ENCODE data around the gene EPHB6. TPM values are rescaled to one million over a fixed set of nuclear protein-coding genes. Genes with fewer than 3 reads are reported as not detected.

EPHB6 gene
- total and polyA plus RNA-seq, 10 of the 15 experiments (the other 5 are each of a cell fraction or from before 2014, with no cell fraction given) = 0.06 to 1.3 (median 0.37) TPM; not detected in 2

DNA sequence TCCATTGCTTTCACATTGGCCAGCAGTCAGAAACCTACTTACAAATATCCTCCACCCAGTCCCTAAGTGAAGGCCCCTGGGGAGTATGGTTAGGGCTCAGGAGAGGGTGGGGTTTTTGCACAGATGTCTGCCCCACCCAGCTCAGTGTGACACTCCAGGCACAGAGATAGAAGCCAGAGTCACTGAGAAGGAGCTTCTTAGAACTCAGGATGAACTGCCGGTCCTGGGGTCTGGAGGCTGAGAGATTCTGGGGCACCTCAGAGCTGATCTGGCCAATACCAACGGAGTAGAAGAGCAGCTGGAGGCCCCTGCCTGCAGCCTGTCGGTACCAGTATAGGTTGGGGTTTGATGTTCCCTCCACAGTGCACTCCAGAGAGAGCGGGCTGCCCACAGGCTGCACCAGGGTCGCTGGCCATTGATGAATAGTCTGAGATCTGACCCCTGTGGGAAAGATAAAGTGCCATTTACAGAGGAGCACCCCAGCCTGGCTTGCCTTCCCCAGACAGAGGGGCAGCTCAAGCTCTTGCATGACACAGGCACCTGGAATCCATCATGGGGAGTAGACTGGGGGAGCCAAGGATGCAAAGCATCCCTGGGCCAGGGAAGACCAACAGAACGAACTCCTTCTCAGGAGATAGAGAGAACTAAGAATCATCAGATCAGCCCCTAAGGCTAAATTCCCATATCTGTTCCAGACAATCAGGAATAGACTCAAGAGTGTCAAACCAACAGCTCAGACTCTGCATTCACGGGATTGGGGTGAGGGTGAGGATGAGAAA is 42.2 kb upstream of the EPHB6 start:
- H3K9me3 ChIP-seq (replicated peaks; ENCODE audit: control insufficient read depth, insufficient read depth, low read length) = no peaks in the 10 kb centered on the region
- no peak for DNase-seq (ENCODE audit: low read depth, low spot score)
- ChIA-PET CTCF (interaction anchor here (0.9 to 28.6 kb wide), 26 partner anchors 8 to 255 kb away, joined by 3 to 1055 read pairs (median 8); partner anchors contain the start of gene PRSS2), RAD21 (ENCODE audit: unreplicated experiment) (interaction anchor here (0.7 to 13.5 kb wide), 29 partner anchors 9 to 227 kb away, joined by 3 to 813 read pairs (median 6); partner anchors contain the start of gene PRSS2), POLR2A (interaction anchor here (1.1 to 15.3 kb wide), 7 partner anchors 9 to 104 kb away, joined by 3 to 325 read pairs (median 7); partner anchors contain the start of gene PRSS2), SMC1A (ENCODE audit: uncharacterized antibody, unreplicated experiment) (interaction anchor here (0.6 to 12.9 kb wide), 31 partner anchors 7 to 232 kb away, joined by 3 to 786 read pairs (median 4); partner anchors contain the start of genes EPHB6 and PRSS2)
- H3K4me1 ChIP-seq (ENCODE audit: control insufficient read depth, insufficient read depth, low read length) = peaks cover 32% of the 10 kb centered on the region
- in situ Hi-C loops (cut with MboI) = loop anchor here (5.0 kb wide), 2 partner anchors 140 to 180 kb away; no protein-coding TSS in a partner anchor
- ATAC-seq = peak; percentile 5; the same call in 2 of the 3 replicates
- no peaks in the 10 kb centered on the region for H3K27me3 ChIP-seq (replicated peaks in 1 of 2; ENCODE audit: control insufficient read depth in 2 of 2, insufficient read depth in 2 of 2, low read length in 1 of 2)
- FAIRE-seq = no peak
- 24% methylated on average over 7 of the region's 7 CpGs for WGBS (ENCODE audit: insufficient coverage, insufficient replicate concordance, low lambda C conversion rate, missing lambda C conversion rate)
- H3K9ac ChIP-seq (ENCODE audit: control insufficient read depth, insufficient read depth, low read length) = no peak overlapping the region
- no peak overlapping the region for H3K4me2 ChIP-seq (ENCODE audit: control insufficient read depth, insufficient read depth)
- intact Hi-C loops (cut with micrococcal nuclease; ENCODE audit: unreplicated experiment) = no loop called here
- no peak overlapping the region for H2AFZ ChIP-seq (ENCODE audit: control insufficient read depth, low read depth, low read length)
- H3K79me2 ChIP-seq (ENCODE audit: control insufficient read depth, insufficient read depth, low read length) = no peaks in the 10 kb centered on the region
- no peak overlapping the region for H3K27ac ChIP-seq (ENCODE audit: control insufficient read depth, insufficient read depth)
- H3K36me3 ChIP-seq (ENCODE audit: control insufficient read depth in 2 of 2, insufficient read depth in 2 of 2, low read length in 1 of 2) = no peaks in the 10 kb centered on the region
- no TSS peak for BruUV-seq (replicated peaks)
- no peak overlapping the region for H3K4me3 ChIP-seq
- TF ChIP-seq YBX1 (IDR thresholded peaks at IDR 0.05) = no peak
- TF ChIP-seq NBN (IDR thresholded peaks at IDR 0.05) = no peak
- TF ChIP-seq NFYB (IDR thresholded peaks at IDR 0.05; ENCODE audit: insufficient read depth, low read depth, low read length) = no peak
- TF ChIP-seq, protein P1, sequence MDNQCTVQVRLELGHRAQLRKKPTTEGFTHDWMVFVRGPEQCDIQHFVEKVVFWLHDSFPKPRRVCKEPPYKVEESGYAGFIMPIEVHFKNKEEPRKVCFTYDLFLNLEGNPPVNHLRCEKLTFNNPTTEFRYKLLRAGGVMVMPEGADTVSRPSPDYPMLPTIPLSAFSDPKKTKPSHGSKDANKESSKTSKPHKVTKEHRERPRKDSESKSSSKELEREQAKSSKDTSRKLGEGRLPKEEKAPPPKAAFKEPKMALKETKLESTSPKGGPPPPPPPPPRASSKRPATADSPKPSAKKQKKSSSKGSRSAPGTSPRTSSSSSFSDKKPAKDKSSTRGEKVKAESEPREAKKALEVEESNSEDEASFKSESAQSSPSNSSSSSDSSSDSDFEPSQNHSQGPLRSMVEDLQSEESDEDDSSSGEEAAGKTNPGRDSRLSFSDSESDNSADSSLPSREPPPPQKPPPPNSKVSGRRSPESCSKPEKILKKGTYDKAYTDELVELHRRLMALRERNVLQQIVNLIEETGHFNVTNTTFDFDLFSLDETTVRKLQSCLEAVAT (IDR thresholded peaks at IDR 0.05) = peak; percentile 73
- TF ChIP-seq GATAD2B (conservative IDR thresholded peaks at IDR 0.05; ENCODE audit: low read depth) = 0 out of 2 replicates have a peak, but pooled peaks have one; percentile 26
- TF ChIP-seq PAX8 (IDR thresholded peaks at IDR 0.05) = no peak
- TF ChIP-seq MEF2B (IDR thresholded peaks at IDR 0.05; ENCODE audit: partially characterized antibody, poor library complexity, severe bottlenecking) = peak; percentile 91
- no peak for TF ChIP-seq TAF1 (IDR thresholded peaks at IDR 0.05; ENCODE audit: borderline replicate concordance, low read depth, low read length)
- H4K20me1 ChIP-seq (ENCODE audit: control insufficient read depth, insufficient read depth) = no peaks in the 10 kb centered on the region
